Spleen (tissue), 11 donors: Measurements from ENCODE around the gene POLR1F. TPM values are rescaled to one million over a fixed set of nuclear protein-coding genes. Genes with fewer than 3 reads are reported as not detected.

ENCODE experiments used
- DNase-seq: peaks from one replicate; pipeline ENCODE4 v3.0.0-alpha.2; 2020
- H3K27ac ChIP-seq, 8 donors: fragments of 200-600 bp; sonication (generic) in 7 of 8; 1 replicate in 4 of 8; 2 replicates in 4 of 8; pipeline versions ENCODE4 v1.5.0 to v1.8.0; 2016 to 2021; ENCODE audit warnings: inconsistent platforms in 4 of 8, mild to moderate bottlenecking in 4 of 8, moderate library complexity in 1 of 8
- H3K27me3 ChIP-seq, 7 donors: fragments of 200-600 bp; sonication (generic) in 6 of 7; replicated peaks in 1 of 7; 1 replicate in 4 of 7; 2 replicates in 3 of 7; pipeline versions ENCODE4 v1.5.0 to v1.8.0; 2016 to 2021; ENCODE audit warnings: inconsistent platforms in 3 of 7, mild to moderate bottlenecking in 1 of 7
- H3K36me3 ChIP-seq, 6 donors: fragments of 200-600 bp; sonication (generic) in 5 of 6; 1 replicate in 4 of 6; 2 replicates in 2 of 6; pipeline versions ENCODE4 v1.5.0 to v1.8.0; 2016 to 2021; ENCODE audit warnings: inconsistent platforms in 2 of 6
- H3K4me1 ChIP-seq, 6 donors: fragments of 200-600 bp; sonication (generic) in 5 of 6; 1 replicate in 3 of 6; 2 replicates in 3 of 6; pipeline versions ENCODE4 v1.5.0 to v1.8.0; 2016 to 2021; ENCODE audit warnings: inconsistent platforms in 3 of 6
- H3K4me3 ChIP-seq, 8 donors: fragments of 200-600 bp; sonication (generic) in 7 of 8; 1 replicate in 4 of 8; 2 replicates in 4 of 8; pipeline versions ENCODE4 v1.5.0 to v1.8.0; 2016 to 2021; ENCODE audit warnings: inconsistent platforms in 4 of 8, mild to moderate bottlenecking in 4 of 8, moderate library complexity in 2 of 8
- H3K9me3 ChIP-seq, 8 donors: fragments of 200-600 bp; sonication (generic) in 7 of 8; 1 replicate in 4 of 8; 2 replicates in 4 of 8; pipeline versions ENCODE4 v1.5.0 to v1.8.0; 2016 to 2021; ENCODE audit warnings: inconsistent platforms in 4 of 8
- POLR2A ChIP-seq, 3 donors: fragments of 450-650 bp; IDR thresholded peaks; one replicate each; pipeline ENCODE4 v1.5.1; 2017; ENCODE audit warnings: antibody characterized with exemption in 3 of 3, mild to moderate bottlenecking in 1 of 3
- POLR2AphosphoS5 ChIP-seq, 3 donors: sonication (generic); formaldehyde crosslinking; IDR thresholded peaks; one replicate each; pipeline ENCODE4 v1.5.1; 2017; ENCODE audit warnings: antibody characterized with exemption in 3 of 3
- WGBS, 5 donors: extraction: QIAGEN DNeasy Blood & Tissue Kit in 3 of 5; methylation state at CpG; one replicate each; pipeline versions ENCODE4 v1.1.5 to v1.1.7; 2013 to 2018; 5-methylcytosine and 5-hydroxymethylcytosine counted together
- intact Hi-C: fragments of 100-400 bp; cut with DNase I; formaldehyde crosslinking; loops from one replicate; pipeline ENCODE4 v1.15.0; 2023; ENCODE audit warnings: low total_unique reads
- polyA plus RNA-seq, 3 donors: library from polyadenylated mRNA; stranded (reverse); fragments of 200-250 nt; gene quantifications; one replicate each; pipeline ENCODE4 v1.2.1, GENCODE V29; 2013
- total RNA-seq, 7 donors: library from RNA; depleted of rRNA in 3 of 7; stranded (reverse); fragments of >200 nt in 3 of 7; fragmentation: NEBNext Ultra II Directional in 4 of 7; extraction: Animal tissue kit (Norgen Biotek cat#: 25700) in 4 of 7; gene quantifications; one replicate each; pipeline versions ENCODE4 v1.1.0 to v1.2.1, GENCODE V29; 2016 to 2021
- TF ChIP-seq, protein P1 (sequence below), 11 experiments: fragments of 200-600 bp in 7 of 11; fragments of 450-650 bp in 4 of 11; sonication (generic) in 4 of 11; IDR thresholded peaks in 8 of 11; conservative IDR thresholded peaks in 3 of 11; 1 replicate in 7 of 11; 2 replicates in 4 of 11; pipeline versions ENCODE4 v1.4.0 to v1.8.0; 2016 to 2021; ENCODE audit warnings: antibody characterized with exemption in 11 of 11, inconsistent platforms in 4 of 11, mild to moderate bottlenecking in 1 of 11
- donor health status: healthy with polysubstance abuse.
- donor health status: DM: no; HTN: no; CAD: no; lungs with moderate emphysema.
- donor health status: DM: no; HTN: no; CAD: no.
- donor health status: Bipolar disorder and iron deficiency.
- donor health status: healthy.
- donor health status: DM: no; HTN: no; CAD: no.
- donor health status: DM: yes; HTN: yes; CAD: no.

Gene POLR1F
- total and polyA plus RNA-seq, 10 donors = 7.1 to 24.4 (median 13.1) TPM

DNA sequence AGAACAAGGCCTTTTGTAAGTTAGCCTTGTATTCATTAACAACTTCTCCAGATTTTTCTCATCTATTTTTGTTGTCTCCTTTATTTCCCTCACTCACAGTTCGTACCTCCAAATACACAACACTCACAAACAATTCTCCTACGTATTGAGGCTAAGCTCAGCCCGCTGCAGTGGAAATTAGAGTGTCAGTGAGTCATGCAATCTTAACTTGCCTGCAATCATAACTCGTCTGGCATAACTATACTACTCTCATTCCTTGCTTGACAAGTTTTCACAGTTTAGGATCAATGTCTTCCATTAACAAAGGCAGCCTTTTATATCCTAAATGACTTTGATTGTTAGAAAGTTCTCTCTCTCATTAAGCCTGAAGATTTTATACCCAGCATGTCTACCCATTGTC, 40.8 kb upstream of the POLR1F start:
- Histone ChIP-seq H3K9me3 (no peaks in the 10 kb centered on the region), H3K27me3 (no peaks in the 10 kb centered on the region), H3K27ac (no peak overlapping the region), H3K36me3 (no peaks in the 10 kb centered on the region), H3K4me1 (no peaks in the 10 kb centered on the region), H3K4me3 (no peak overlapping the region)
- 57 to 86% (median 78%) methylated on average over 4 of the region's 4 CpGs for WGBS, 5 donors
- intact Hi-C loops = loop anchor here (10.0 kb wide), 1 partner anchor 845 kb away; no protein-coding TSS in a partner anchor
- DNase-seq = no peak
- TF ChIP-seq, protein P1, sequence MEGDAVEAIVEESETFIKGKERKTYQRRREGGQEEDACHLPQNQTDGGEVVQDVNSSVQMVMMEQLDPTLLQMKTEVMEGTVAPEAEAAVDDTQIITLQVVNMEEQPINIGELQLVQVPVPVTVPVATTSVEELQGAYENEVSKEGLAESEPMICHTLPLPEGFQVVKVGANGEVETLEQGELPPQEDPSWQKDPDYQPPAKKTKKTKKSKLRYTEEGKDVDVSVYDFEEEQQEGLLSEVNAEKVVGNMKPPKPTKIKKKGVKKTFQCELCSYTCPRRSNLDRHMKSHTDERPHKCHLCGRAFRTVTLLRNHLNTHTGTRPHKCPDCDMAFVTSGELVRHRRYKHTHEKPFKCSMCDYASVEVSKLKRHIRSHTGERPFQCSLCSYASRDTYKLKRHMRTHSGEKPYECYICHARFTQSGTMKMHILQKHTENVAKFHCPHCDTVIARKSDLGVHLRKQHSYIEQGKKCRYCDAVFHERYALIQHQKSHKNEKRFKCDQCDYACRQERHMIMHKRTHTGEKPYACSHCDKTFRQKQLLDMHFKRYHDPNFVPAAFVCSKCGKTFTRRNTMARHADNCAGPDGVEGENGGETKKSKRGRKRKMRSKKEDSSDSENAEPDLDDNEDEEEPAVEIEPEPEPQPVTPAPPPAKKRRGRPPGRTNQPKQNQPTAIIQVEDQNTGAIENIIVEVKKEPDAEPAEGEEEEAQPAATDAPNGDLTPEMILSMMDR (IDR thresholded peaks at IDR 0.05 in 8 of 11, conservative IDR thresholded peaks at IDR 0.05 in 3 of 11) = no peak
- TF ChIP-seq POLR2AphosphoS5 (IDR thresholded peaks at IDR 0.05) (no peak), POLR2A (IDR thresholded peaks at IDR 0.05) (no peak)

DNA sequence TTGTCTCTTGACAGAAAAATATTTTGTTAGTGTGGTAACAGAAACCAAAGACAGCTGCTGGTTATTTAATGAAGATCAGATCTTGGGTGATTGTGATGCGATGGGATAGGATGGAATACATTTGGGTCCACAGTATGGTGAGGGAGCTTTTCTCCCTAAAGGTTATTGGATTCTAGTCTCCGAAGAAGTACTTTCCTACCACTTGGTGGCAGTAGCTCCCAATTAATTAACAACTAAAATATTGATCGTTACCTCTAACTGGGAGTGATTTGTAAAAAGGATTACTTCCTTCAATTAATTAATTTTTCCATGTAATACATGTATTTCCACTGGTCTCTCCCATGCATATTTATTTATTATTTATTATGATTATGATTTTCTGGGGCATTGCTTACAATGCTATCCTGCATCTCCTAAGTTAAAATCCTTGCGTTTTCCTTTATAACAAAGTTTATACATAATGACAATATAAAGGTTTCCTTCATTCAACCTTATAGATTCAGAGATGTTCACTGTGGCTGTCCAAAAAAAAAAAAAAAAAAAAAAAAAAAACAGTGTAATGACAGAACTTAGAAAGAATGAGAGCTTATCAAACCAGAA, 39.0 kb upstream of the POLR1F start:
- no peak overlapping the region for H3K27ac ChIP-seq
- DNase-seq = no peak
- H3K36me3 ChIP-seq = no peaks in the 10 kb centered on the region
- no peaks in the 10 kb centered on the region for H3K9me3 ChIP-seq
- 40 to 48% (median 41%) methylated on average over 4 of the region's 4 CpGs for WGBS, 5 donors
- H3K27me3 ChIP-seq = no peaks in the 10 kb centered on the region
- H3K4me1 ChIP-seq = no peaks in the 10 kb centered on the region
- no peak overlapping the region for H3K4me3 ChIP-seq
- intact Hi-C loops = loop anchor here (10.0 kb wide), 1 partner anchor 847 kb away; no protein-coding TSS in a partner anchor
- TF ChIP-seq POLR2AphosphoS5 (IDR thresholded peaks at IDR 0.05) (no peak), POLR2A (IDR thresholded peaks at IDR 0.05) (no peak)
- TF ChIP-seq, protein P1 (IDR thresholded peaks at IDR 0.05 in 8 of 11, conservative IDR thresholded peaks at IDR 0.05 in 3 of 11) = peak in 8 of 11 experiments; percentile 17 to 49 (median 38)

DNA sequence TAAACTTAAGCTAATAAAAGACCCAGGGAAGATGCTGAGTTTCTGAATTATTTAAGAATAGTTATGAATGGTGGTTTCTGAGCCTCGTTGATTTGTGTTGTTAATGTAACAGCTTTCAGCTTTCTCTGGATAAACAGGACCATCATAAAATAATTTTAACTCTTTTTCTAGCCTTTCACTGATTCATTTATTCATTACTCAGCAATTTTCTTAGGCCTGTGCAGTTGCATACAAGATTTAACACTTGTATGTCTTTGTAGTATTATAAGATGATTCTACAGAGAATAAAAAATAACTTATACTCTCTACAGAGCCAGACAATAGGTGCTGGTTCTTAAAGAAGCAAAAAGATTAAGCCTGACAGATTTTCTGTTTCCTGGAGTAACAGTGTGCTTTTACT, 35.2 kb upstream of the POLR1F start:
- no peaks in the 10 kb centered on the region for H3K9me3 ChIP-seq
- no peak for DNase-seq
- no peaks in the 10 kb centered on the region for H3K36me3 ChIP-seq
- no peak overlapping the region for H3K27ac ChIP-seq
- no peaks in the 10 kb centered on the region for H3K4me1 ChIP-seq
- 39 to 68% (median 58%) methylated on average over 1 of the region's 1 CpG for WGBS, 5 donors
- H3K27me3 ChIP-seq = no peaks in the 10 kb centered on the region
- TF ChIP-seq, protein P1 (IDR thresholded peaks at IDR 0.05 in 8 of 11, conservative IDR thresholded peaks at IDR 0.05 in 3 of 11) = no peak
- TF ChIP-seq POLR2A (IDR thresholded peaks at IDR 0.05) (no peak), POLR2AphosphoS5 (IDR thresholded peaks at IDR 0.05) (no peak)
- intact Hi-C loops = loop anchor here (10.0 kb wide), 1 partner anchor 851 kb away; no protein-coding TSS in a partner anchor
- H3K4me3 ChIP-seq = no peak overlapping the region

DNA sequence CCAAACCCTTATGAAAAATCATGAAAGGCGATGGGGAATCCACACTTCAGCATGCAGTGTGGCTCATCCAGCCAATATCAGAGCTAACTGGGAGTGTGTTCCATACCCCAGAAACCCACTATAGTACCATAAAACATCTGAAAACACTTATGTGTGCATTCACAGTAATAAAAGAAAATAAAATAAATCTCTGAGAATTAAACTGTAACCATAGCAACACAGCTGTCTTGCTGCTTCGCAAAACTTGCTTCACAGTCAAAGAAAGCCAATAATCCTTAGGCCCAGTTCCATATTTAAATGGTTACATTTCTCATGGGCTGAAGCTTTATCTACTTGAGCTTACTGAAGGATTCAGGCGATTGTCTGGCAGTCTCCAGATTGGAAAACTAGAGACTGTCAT, 19.9 kb upstream of the POLR1F start:
- Histone ChIP-seq H3K27me3 (peaks cover 0 to 14% (median 0%) of the 10 kb centered on the region in 7 donors), H3K4me1 (no peaks in the 10 kb centered on the region), H3K36me3 (no peaks in the 10 kb centered on the region), H3K9me3 (no peaks in the 10 kb centered on the region), H3K4me3 (no peak overlapping the region), H3K27ac (no peak overlapping the region)
- no peak for DNase-seq
- intact Hi-C loops = no loop called here
- no peak for TF ChIP-seq POLR2A (IDR thresholded peaks at IDR 0.05)
- TF ChIP-seq, protein P1 (IDR thresholded peaks at IDR 0.05 in 8 of 11, conservative IDR thresholded peaks at IDR 0.05 in 3 of 11) = no peak
- no peak for TF ChIP-seq POLR2AphosphoS5 (IDR thresholded peaks at IDR 0.05)
- 80 to 90% (median 82%) methylated on average over 3 of the region's 3 CpGs for WGBS, 5 donors
